Cardiac muscle cell (in vitro differentiated cells and primary cell): Measurements from ENCODE around the gene SLIT3. TPM values are rescaled to one million over a fixed set of nuclear protein-coding genes. Genes with fewer than 3 reads are reported as not detected.

ENCODE experiments used
- DNase-seq, 2 donors: peaks; one replicate each; pipeline versions ENCODE4 v3.0.0 to v3.0.0-alpha.2; 2010 to 2017; ENCODE audit warnings: low read depth in 1 of 2, low spot score in 1 of 2
- H3K27ac ChIP-seq: fragments of 200-600 bp; sonication (generic); 2 replicates; pipeline ENCODE4 v1.5.1; 2016
- H3K27me3 ChIP-seq: fragments of 200-600 bp; sonication (generic); 2 replicates; pipeline ENCODE4 v1.6.0; 2016; ENCODE audit warnings: control low read depth
- H3K36me3 ChIP-seq: fragments of 200-600 bp; sonication (generic); 2 replicates; pipeline ENCODE4 v1.5.1; 2016; ENCODE audit warnings: control low read depth
- H3K4me1 ChIP-seq: fragments of 200-600 bp; sonication (generic); 2 replicates; pipeline ENCODE4 v1.8.1; 2017; ENCODE audit warnings: low read depth, mild to moderate bottlenecking, mixed run types
- H3K4me3 ChIP-seq: fragments of 200-600 bp; sonication (generic); 2 replicates; pipeline ENCODE4 v1.5.1; 2016; ENCODE audit warnings: mild to moderate bottlenecking
- H3K9me3 ChIP-seq: fragments of 200-600 bp; sonication (generic); 2 replicates; pipeline ENCODE4 v1.5.1; 2017; ENCODE audit warnings: low read depth, mild to moderate bottlenecking, control low read depth
- polyA plus RNA-seq: library from polyadenylated mRNA; unstranded; fragments of >200 nt; fragmentation: Nextera tagmentation; extraction: Ambion mirVana; gene quantifications from 2 replicates; pipeline ENCODE4 v1.2.1, GENCODE V29; 2016
- total RNA-seq: library from RNA; depleted of rRNA; stranded (reverse); fragments of >200 nt; gene quantifications from 2 replicates; pipeline ENCODE4 v1.2.3, GENCODE V29; 2016
- TF ChIP-seq, protein P1 (sequence below): IDR thresholded peaks from 2 replicates; pipeline ENCODE4 v1.5.1; 2012; ENCODE audit warnings: low read depth, mild to moderate bottlenecking, low read length

Gene SLIT3
- total and polyA plus RNA-seq, 2 experiments from 2014 or later: 50.7 to 111 TPM

DNA sequence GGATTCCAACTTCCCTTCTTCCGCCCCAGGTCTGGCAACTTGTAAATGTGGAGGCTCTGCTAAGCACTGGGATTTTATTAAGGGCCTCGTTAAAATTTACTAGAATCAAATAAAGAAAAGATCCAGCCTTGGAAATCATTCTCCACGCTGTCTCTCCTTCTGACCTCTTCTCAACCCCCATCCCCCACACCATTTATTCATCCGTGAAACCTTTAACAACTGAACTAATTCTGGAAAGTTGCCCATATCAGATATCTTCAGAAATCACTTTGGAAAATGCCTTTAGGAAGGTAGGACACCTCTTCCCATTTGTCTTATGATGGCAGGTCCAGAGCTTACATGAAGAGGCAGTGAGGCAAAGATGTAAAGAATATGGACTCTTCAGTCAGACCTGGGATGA, 288.5 kb downstream of the SLIT3 start:
- no peaks in the 10 kb centered on the region for H3K36me3 ChIP-seq
- no peak overlapping the region for H3K4me3 ChIP-seq
- H3K27me3 ChIP-seq: no peaks in the 10 kb centered on the region
- peaks cover 29% of the 10 kb centered on the region for H3K4me1 ChIP-seq
- H3K9me3 ChIP-seq: no peaks in the 10 kb centered on the region
- H3K27ac ChIP-seq: no peak overlapping the region
- DNase-seq: no peak
- TF ChIP-seq, protein P1, sequence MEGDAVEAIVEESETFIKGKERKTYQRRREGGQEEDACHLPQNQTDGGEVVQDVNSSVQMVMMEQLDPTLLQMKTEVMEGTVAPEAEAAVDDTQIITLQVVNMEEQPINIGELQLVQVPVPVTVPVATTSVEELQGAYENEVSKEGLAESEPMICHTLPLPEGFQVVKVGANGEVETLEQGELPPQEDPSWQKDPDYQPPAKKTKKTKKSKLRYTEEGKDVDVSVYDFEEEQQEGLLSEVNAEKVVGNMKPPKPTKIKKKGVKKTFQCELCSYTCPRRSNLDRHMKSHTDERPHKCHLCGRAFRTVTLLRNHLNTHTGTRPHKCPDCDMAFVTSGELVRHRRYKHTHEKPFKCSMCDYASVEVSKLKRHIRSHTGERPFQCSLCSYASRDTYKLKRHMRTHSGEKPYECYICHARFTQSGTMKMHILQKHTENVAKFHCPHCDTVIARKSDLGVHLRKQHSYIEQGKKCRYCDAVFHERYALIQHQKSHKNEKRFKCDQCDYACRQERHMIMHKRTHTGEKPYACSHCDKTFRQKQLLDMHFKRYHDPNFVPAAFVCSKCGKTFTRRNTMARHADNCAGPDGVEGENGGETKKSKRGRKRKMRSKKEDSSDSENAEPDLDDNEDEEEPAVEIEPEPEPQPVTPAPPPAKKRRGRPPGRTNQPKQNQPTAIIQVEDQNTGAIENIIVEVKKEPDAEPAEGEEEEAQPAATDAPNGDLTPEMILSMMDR: no peak

- Histone ChIP-seq H3K4me3 (no peak overlapping the region), H3K4me1 (peaks cover 29% of the 10 kb centered on the region), H3K9me3 (no peaks in the 10 kb centered on the region), H3K36me3 (no peaks in the 10 kb centered on the region), H3K27me3 (no peaks in the 10 kb centered on the region), H3K27ac (no peak overlapping the region)
- TF ChIP-seq, protein P1: no peak
- no peak for DNase-seq
Observed at GRCh38 chr5:169011451-169011850, 289.5 kb downstream of the SLIT3 start.

- no peak overlapping the region for H3K4me3 ChIP-seq
- TF ChIP-seq, protein P1: no peak
- no peaks in the 10 kb centered on the region for H3K9me3 ChIP-seq
- no peak overlapping the region for H3K27ac ChIP-seq
- H3K4me1 ChIP-seq: peaks cover 25% of the 10 kb centered on the region
- DNase-seq: no peak
- no peaks in the 10 kb centered on the region for H3K36me3 ChIP-seq
- no peaks in the 10 kb centered on the region for H3K27me3 ChIP-seq
Observed at GRCh38 chr5:169011009-169011408, 289.9 kb downstream of the SLIT3 start.

- no peaks in the 10 kb centered on the region for H3K27me3 ChIP-seq
- no peak for DNase-seq
- H3K4me3 ChIP-seq: no peak overlapping the region
- no peaks in the 10 kb centered on the region for H3K9me3 ChIP-seq
- TF ChIP-seq, protein P1: no peak
- H3K4me1 ChIP-seq: peaks cover 14% of the 10 kb centered on the region
- H3K36me3 ChIP-seq: no peaks in the 10 kb centered on the region
- H3K27ac ChIP-seq: no peak overlapping the region
Observed at GRCh38 chr5:169009123-169009522, 291.8 kb downstream of the SLIT3 start.

DNA sequence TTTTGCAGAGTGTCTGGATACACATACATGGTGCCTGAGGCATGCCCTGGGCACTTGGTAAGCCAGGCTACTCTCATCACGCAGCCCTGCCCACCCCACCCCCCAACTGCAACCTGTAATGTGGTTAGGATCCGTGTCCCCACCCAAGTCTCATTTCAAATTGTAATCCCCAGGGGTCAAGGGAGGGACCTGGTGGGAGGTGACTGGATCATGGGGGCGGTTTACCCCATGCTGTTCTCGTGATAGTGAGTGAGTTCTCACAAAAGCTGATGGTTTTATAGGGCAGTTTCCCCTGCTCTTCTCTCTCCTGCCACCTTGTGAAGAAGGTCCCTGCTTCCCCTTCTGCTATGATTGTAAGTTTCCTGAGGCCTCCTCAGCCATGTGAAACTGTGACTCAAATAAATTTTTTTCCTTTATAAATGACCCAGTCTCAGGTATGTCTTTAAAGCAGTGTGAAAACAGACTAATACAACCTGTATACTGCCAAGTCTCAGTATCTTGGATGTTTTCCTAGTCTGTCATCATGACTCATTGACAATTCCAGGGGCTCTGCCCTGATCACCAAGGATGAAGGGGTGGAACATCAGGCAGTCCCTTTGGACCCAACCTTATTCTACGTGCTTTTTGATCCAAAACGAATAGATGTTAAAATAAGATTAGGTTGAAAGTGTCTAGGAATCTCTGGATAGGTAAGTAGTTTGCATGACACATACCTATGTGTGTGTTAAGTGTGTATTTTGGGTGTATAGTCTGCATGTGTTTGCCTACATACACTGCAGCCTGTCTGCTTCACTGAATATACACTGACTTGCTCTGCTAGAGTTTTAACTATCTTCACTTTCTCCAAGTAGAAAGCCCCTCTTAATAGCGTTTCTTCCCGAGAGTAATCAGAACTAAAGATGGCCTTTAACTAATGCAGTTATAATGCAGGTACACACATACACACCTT, 293.8 kb downstream of the SLIT3 start:
- TF ChIP-seq, protein P1: no peak
- no peak overlapping the region for H3K4me3 ChIP-seq
- no peak for DNase-seq
- no peaks in the 10 kb centered on the region for H3K4me1 ChIP-seq
- no peaks in the 10 kb centered on the region for H3K9me3 ChIP-seq
- no peaks in the 10 kb centered on the region for H3K27me3 ChIP-seq
- no peak overlapping the region for H3K27ac ChIP-seq
- H3K36me3 ChIP-seq: no peaks in the 10 kb centered on the region
